HL-60 (cell line): ENCODE results near the gene SLC28A1.

ENCODE experiments used
- TF ChIP-seq, protein P1 (sequence below): IDR thresholded peaks from one replicate; pipeline ENCODE4 v1.5.1; 2011; ENCODE audit warnings: low read length, control low read depth, inconsistent platforms; ENCODE audit not compliant: insufficient read depth
- TF ChIP-seq, protein P2 (sequence below): IDR thresholded peaks from 2 replicates; pipeline ENCODE4 v1.6.1; 2012; ENCODE audit warnings: low read depth; ENCODE audit not compliant: insufficient replicate concordance

DNA sequence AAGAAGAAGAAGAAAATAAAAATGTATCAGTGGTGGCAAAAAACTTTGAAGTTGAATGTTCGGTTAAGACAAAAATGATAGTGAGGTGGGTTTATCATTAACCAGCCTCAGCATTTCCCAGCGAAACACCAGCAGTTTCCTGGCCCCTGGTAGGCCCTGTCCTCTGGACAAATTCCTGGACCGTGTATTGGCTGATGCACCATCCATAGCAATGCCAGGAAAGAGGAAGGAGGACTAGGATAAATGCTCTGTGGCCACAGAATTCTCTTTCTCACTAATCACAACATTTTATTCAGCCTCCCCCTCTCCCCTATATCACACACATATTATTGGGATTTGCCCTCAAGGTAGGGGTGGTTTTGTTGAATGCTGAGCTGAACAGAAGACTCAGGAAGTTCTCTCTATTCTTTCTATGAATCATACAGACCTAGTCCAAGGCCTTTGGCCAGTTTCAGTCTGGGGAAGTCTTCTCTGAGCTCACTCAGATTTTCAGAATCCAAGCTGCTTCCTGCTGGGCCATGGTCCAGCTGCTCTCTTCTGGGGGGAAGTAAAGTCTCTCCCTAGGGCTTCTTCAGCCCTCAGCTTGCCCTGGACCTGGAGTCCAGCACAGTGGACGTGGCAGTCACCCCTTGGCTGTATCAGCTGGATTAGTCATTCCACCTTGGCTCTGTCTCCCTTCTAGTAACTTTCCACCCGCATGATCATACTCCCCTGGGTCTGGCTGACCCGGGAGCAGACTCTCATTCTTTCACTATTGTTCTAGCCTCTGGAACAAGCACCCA, 27.6 kb downstream of the SLC28A1 start:
- TF ChIP-seq, protein P1, sequence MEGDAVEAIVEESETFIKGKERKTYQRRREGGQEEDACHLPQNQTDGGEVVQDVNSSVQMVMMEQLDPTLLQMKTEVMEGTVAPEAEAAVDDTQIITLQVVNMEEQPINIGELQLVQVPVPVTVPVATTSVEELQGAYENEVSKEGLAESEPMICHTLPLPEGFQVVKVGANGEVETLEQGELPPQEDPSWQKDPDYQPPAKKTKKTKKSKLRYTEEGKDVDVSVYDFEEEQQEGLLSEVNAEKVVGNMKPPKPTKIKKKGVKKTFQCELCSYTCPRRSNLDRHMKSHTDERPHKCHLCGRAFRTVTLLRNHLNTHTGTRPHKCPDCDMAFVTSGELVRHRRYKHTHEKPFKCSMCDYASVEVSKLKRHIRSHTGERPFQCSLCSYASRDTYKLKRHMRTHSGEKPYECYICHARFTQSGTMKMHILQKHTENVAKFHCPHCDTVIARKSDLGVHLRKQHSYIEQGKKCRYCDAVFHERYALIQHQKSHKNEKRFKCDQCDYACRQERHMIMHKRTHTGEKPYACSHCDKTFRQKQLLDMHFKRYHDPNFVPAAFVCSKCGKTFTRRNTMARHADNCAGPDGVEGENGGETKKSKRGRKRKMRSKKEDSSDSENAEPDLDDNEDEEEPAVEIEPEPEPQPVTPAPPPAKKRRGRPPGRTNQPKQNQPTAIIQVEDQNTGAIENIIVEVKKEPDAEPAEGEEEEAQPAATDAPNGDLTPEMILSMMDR: no peak
- TF ChIP-seq, protein P2, sequence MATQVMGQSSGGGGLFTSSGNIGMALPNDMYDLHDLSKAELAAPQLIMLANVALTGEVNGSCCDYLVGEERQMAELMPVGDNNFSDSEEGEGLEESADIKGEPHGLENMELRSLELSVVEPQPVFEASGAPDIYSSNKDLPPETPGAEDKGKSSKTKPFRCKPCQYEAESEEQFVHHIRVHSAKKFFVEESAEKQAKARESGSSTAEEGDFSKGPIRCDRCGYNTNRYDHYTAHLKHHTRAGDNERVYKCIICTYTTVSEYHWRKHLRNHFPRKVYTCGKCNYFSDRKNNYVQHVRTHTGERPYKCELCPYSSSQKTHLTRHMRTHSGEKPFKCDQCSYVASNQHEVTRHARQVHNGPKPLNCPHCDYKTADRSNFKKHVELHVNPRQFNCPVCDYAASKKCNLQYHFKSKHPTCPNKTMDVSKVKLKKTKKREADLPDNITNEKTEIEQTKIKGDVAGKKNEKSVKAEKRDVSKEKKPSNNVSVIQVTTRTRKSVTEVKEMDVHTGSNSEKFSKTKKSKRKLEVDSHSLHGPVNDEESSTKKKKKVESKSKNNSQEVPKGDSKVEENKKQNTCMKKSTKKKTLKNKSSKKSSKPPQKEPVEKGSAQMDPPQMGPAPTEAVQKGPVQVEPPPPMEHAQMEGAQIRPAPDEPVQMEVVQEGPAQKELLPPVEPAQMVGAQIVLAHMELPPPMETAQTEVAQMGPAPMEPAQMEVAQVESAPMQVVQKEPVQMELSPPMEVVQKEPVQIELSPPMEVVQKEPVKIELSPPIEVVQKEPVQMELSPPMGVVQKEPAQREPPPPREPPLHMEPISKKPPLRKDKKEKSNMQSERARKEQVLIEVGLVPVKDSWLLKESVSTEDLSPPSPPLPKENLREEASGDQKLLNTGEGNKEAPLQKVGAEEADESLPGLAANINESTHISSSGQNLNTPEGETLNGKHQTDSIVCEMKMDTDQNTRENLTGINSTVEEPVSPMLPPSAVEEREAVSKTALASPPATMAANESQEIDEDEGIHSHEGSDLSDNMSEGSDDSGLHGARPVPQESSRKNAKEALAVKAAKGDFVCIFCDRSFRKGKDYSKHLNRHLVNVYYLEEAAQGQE: no peak
